SK-N-DZ (cell line): ENCODE measurements around the gene RPS6KA3.
"Not testable (repeated sequence)": the region's sequence is repeated elsewhere in the genome, so short reads cannot be mapped to it uniquely, and the experiment has no call there.

Experiments
- DNase-seq: peaks from one replicate; pipeline ENCODE4 v3.0.0-alpha.2; 2015; ENCODE audit warnings: low spot score

Gene RPS6KA3

DNA sequence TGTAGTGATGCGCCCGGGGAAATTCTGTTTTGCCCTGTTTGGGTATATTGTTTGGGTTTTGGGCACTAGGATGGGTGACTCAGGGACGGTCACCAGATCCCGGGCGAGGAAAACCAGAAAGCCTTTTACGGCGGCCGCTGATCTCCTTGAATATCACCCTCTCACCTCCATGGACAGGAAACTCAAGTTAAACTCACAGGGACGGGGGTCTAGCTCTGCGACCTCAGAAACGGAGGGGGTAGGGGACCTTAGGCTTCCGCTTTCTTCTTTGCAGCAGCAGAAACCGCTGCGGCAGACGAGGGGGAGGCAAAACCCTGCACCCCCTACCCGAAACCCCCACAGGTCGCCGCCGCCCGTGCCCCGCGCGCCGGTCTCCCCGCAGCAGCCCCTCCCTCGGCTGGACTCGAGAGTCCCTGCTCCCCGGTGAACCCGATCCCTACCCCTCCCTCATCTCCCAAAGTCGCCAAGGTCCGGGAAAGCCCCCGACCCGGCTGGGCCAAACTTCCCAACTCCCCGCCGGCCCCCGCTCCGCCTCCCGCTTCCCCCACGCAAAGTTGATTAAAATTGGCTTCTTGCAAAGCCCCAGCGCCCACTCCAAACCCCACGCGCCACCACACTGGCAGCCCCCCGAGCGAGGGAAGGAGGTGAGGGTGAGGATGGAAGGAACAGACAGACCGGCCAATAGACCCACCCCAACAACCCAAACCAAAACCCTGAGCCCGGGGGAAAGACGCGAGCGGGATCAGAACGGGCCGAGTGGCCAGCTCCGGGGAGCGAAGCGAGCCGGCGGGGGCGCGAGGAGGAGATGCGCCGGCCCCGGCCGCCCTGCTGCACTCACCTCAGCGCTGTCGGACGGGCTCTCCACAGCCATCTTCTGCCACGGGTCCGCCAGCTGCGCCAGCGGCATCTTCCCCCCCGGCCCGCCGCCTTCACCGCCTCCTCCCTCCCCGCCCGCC, 705 bp downstream of the RPS6KA3 start:
- DNase-seq, result no peak

DNA sequence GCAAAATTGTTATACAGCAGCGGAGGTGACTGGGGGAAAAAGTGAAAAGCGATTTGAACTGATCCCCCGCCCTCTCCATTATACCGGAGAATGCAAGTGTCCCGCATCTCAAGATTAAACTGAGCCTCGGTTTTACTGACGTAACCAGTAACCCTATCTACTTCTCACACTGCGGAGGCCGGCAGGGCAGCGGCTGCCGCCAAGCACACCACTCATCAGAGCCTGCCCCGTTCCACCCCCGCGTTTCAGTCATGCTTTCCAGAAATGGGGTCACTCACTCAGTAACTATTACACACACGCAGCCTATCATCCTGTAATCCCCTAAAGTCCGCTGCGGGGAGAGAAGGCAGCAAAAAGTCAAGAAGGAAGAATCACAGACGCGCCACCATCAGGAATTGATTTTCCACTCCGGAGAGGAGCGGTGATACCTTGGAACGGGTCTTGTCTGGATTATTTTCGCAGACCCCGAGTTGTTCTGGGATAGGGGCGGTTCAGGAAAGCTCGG, 1.4 kb downstream of the RPS6KA3 start:
- DNase-seq, result peak; percentile 32

- DNase-seq, result no peak
These were observed 3.2 kb downstream of the RPS6KA3 start for GRCh38 chrX:20263474-20263873.

- no peak for DNase-seq
These were observed 5.8 kb downstream of the RPS6KA3 start for GRCh38 chrX:20260885-20261284.

GRCh38 chrX:20254712-20255299, 11.9 kb downstream of the RPS6KA3 start:
- no peak for DNase-seq

GRCh38 chrX:20253232-20253543, 13.5 kb downstream of the RPS6KA3 start:
- DNase-seq, result no peak

DNA sequence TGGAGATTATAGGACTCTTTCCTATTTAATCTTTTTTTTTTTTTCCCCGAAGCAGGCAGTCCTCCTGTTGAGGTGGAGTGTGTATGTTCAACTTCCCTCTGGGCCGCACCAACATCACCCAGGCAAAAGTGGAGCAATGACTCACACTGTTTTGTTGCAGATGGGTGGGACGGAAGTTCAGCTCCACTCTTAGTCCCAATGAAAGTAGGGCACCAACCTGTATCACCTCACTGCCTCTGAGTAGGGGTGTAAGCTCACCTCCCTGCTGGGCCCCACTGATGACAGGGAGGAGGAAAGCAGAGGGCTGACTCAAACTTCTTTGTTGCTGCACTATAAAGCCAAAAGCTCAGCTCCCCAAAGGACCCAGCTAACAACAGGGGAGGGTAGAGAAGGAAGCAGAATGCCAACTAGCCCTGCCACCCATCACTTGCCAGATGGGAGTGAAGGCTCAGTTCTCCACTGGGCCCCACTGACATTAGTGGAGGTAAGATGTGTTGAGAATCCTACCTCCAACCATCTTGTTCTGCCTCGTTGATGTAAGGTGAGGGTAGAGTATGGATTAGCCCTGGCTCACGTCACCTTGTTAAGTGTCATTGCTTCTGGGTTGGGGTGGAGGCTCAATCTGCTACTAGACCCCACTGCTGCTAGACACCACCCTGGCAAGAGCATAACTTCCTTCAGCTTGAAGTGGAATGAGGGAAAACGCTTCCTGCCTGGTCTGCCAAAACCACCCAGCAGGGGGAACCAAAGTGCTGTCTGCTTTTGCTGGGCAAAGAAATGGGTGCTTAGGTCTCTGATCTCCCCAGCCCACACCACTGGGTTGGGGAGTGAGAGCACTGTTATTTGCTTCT, 14.1 kb downstream of the RPS6KA3 start:
- peak; percentile 12 for DNase-seq

GRCh38 chrX:20251691-20252090, 15.0 kb downstream of the RPS6KA3 start:
- DNase-seq, result no peak

DNA sequence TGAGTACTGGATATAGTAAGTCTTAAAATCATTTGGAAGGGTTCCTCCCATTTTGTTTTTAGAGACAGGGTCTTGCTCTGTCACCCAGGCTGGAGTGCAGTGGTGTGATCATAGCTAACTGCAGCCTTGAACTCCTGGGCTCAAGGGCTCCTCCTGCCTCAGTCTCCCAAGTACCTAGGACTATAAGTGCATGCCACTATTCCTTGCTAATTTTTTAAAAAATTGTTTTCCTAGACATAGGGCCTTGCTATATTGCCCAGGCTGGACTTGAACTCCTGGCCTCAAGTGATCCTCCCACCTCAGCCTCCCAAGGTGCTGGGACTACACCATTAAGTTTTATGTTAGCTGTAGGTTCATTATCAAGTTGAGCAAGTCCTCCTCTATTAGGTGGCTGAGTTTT, 16.6 kb downstream of the RPS6KA3 start:
- DNase-seq, result not testable (repeated sequence)

DNA sequence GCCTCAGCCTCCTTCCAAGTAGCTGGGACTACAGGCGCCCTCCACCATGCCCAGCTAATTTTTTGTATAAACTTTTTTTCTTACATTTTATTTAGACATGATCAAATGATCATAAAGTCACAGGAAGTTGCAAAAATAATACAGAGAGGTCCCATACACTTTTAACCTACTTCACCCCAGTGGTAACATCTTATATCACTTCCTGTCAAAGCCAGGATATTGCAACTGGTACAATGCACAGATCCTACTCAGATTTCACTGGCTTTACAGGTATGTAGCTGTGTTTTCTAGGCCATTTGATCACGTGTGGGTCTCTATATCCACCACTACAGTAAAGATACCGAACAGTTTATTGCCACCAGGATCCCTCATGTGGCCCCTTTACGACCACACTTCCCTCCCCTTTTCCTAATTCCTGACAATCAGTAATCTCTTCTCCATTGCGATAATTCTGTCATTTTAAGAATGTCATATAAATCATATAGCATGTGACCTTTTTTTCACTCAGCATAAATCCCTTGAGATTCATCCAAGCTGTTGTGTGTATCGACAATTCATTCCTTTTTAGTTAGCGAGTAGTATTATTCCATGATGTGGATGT, 18.0 kb downstream of the RPS6KA3 start:
- DNase-seq, result no peak

GRCh38 chrX:20244931-20245330, 21.8 kb downstream of the RPS6KA3 start:
- DNase-seq, result no peak

DNA sequence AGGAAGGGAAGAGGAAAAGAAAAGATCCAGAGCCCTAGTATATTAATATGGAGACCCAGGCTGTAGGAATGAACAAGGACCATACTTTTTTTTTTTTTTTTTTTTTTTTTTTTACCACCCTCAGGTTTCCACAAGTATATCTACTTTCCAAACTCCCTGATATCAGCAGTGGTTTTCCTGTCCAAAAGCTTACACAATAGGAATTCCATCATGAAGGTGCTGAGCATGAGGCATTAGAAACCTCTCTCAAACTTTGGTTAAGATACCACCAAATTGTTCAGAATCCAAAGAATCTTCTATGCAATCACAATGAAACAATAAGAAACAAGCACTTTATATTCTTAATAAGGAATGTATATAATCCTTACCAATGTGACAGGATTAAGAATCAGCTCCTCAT, 26.5 kb downstream of the RPS6KA3 start:
- DNase-seq, result no peak

- no peak for DNase-seq
These were observed 28.8 kb downstream of the RPS6KA3 start for GRCh38 chrX:20237864-20238263.

- DNase-seq, result no peak
These were observed 31.0 kb downstream of the RPS6KA3 start for GRCh38 chrX:20235755-20236154.

GRCh38 chrX:20233336-20233735, 33.4 kb downstream of the RPS6KA3 start:
- DNase-seq, result no peak

DNA sequence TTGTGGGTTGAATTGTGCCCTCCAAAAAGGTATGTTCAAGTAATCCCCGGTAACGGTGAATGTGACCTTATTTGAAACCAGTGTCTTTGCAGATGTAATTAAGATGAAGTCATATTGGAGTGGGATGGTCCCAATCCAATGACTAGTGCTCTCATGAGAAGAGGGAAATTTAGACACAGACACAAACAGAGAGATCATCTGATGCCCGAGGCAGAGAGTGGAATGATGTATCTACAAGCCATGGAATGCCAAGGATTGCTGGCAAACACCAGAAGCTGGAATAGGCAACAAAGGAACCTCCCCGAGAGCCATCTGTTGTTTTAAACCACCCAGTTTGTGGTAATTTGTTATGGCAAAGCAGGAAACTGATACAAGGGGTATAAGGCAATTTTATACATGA, 35.1 kb downstream of the RPS6KA3 start:
- DNase-seq, result no peak

DNA sequence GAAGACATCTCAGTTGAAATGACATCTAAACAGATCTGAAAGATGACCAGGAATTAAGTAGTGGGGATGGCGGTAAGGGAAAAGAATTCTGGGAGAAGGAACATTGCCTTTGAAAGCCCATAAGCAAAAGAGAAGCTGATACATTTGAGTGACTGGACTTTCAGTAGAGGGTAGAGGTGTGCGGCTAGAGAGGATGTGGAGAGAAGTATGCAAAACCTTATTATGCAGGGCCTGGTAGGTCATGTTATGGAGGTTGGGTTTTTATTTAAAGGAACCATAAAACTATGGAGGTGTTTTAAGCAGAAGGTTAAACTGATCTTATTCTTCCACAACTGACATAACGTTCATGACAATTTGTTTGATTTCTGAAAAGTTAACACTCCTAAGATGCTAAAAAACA, 36.3 kb downstream of the RPS6KA3 start:
- DNase-seq, result no peak

DNA sequence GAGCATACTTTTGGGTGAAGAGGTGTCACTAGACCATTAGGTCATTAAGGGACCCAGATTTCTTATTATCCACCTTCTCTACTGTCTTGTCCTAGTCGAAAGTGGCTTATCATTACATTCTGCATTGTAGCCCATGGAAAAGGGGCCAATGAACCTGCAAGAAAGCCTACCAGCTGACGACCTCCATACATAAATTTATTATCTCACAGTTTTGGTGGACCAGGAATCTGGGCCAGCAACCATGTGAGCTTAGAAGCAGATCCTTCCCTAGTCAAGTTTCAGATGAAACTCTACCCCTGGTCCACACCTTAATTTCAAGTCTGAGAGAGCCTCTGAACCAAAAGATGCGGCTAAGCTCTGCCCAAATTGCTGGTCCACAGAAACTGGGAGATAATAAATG, 37.6 kb downstream of the RPS6KA3 start:
- DNase-seq, result no peak

DNA sequence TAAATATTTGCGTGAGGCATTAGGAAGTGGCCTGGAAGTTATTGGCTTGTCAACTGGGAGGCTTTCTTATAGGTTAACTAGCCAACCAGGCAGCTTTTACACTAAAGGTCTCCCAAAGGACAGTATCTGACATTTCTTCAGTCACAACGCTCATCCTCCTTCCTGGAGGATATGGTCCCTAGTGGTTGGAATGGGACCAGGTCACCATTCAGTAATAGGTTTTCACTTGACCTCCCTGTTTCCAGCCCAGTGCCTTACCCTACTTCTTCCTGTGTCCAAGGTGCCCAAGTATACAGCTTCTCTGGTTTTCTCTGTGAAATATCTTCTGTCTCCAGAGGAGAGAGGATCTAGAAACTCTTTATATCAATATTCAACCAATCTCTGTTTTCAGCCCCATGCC, 38.5 kb downstream of the RPS6KA3 start:
- DNase-seq, result no peak

DNA sequence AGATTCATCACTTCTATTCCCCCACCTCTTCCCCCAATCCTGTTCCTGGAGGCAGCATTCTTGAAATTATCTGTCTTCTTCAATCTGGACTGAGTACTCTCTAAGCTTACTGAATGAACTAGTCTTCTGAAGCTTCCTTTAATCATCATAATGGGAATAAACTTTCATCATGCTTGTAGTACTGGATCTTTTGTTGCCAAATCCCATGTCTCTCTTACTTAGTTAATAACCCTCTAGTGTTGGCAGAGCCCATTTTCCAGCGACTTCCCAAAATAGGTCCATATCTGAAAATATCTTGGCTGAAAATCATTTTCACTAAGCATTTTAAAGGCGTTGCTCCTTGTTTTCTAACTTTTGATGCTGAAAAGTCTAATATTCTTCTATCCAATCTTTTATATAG, 39.6 kb downstream of the RPS6KA3 start:
- DNase-seq, result no peak

- DNase-seq, result no peak
These were observed 41.2 kb downstream of the RPS6KA3 start for GRCh38 chrX:20225488-20225833.
